Thyroid gland (tissue), 4 donors: ENCODE data around the gene ZMPSTE24. TPM values are rescaled to one million over a fixed set of nuclear protein-coding genes. Genes with fewer than 3 reads are reported as not detected.
"Not testable (repeated sequence)": the region's sequence is repeated elsewhere in the genome, so short reads cannot be mapped to it uniquely, and the experiment has no call there.

Experiments
- DNase-seq, 2 donors: peaks; one replicate each; pipeline ENCODE4 v3.0.0-alpha.2; 2019
- H3K27ac ChIP-seq, 3 donors: fragments of 200-600 bp; sonication (generic); 1 replicate in 2 of 3; 2 replicates in 1 of 3; pipeline ENCODE4 v1.5.1; 2016 to 2019; ENCODE audit warnings: mild to moderate bottlenecking in 1 of 3, moderate library complexity in 1 of 3
- H3K27me3 ChIP-seq: fragments of 200-600 bp; sonication (generic); one replicate; pipeline ENCODE4 v1.5.1; 2019
- H3K36me3 ChIP-seq, 2 donors: fragments of 200-600 bp; sonication (generic); one replicate each; pipeline ENCODE4 v1.5.1; 2016 to 2019
- H3K4me1 ChIP-seq, 2 donors: fragments of 200-600 bp; sonication (generic); one replicate each; pipeline ENCODE4 v1.5.1; 2017 to 2019
- H3K4me3 ChIP-seq, 3 donors: fragments of 200-600 bp; sonication (generic); replicated peaks in 1 of 3; 1 replicate in 2 of 3; 2 replicates in 1 of 3; pipeline ENCODE4 v1.5.1; 2016; ENCODE audit warnings: mild to moderate bottlenecking in 1 of 3
- H3K9me3 ChIP-seq: fragments of 200-600 bp; sonication (generic); one replicate; pipeline ENCODE4 v1.5.1; 2017
- CTCF ChIP-seq, 6 experiments: fragments of 200-600 bp in 3 of 6; fragments of 450-650 bp in 3 of 6; sonication (generic) in 3 of 6; IDR thresholded peaks; one replicate each; pipeline ENCODE4 v1.5.1; 2016 to 2019; ENCODE audit warnings: antibody characterized with exemption in 6 of 6, mild to moderate bottlenecking in 2 of 6, inconsistent platforms in 1 of 6, moderate library complexity in 1 of 6
- POLR2A ChIP-seq, 2 donors: fragments of 450-650 bp; IDR thresholded peaks; one replicate each; pipeline ENCODE4 v1.6.1; 2017; ENCODE audit warnings: antibody characterized with exemption in 2 of 2, mild to moderate bottlenecking in 2 of 2, moderate library complexity in 1 of 2
- WGBS, 2 donors: methylation state at CpG; one replicate each; pipeline ENCODE4 v1.1.5; 2017; 5-methylcytosine and 5-hydroxymethylcytosine counted together
- intact Hi-C: fragments of 100-400 bp; cut with DNase I; formaldehyde crosslinking; loops from one replicate; pipeline ENCODE4 v1.15.1; 2023
- total RNA-seq, 4 donors: library from RNA; depleted of rRNA; stranded (reverse); fragments of >200 nt; gene quantifications; one replicate each; pipeline ENCODE4 v1.2.3, GENCODE V29; 2016

ZMPSTE24 gene
- 10 to 100 TPM; 45.1 to 61.7 (median 56.7) TPM for total RNA-seq

DNA sequence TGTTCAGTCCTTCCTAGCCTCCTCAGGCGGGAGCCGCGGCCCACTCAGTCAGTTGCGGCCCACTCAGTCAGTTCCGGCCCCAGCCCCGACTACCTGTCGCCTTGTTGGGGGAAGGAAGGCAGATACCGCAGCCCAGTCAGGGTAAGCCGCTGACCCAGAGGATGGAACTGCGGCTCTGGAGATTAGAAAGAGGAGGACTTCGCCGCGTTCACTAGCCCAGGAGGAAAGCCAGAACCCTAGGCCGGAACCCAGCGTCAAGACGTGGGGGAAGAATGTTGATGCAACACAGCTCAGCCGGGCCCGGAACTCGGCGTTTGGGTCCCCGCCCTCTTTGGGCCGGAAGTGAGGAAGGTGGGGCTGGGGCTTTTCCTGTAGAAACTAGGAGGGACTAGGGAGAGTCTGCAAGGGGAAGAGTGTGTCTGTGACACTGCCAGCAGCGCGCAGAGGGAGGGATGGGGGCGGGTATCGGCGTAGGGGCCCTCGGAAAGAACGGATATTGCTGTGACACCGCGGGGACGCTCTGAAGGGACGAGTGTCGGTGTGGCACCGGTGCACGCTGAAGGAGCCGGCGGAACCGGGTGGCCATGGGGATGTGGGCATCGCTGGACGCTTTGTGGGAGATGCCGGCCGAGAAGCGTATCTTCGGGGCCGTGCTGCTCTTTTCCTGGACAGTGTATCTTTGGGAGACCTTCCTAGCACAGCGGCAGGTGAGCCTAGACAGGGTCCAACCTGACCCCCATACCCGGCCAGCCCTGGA lies at the start of gene ZMPSTE24:
Gene ZMPSTE24, plus strand, starts transcription at position 549 of the 757 bp plus-strand sequence. Its CDS starts 36 bp downstream, at position 585.
- WGBS, 2 donors, result 1% methylated on average over 41 to 42 of the region's 48 CpGs

DNA sequence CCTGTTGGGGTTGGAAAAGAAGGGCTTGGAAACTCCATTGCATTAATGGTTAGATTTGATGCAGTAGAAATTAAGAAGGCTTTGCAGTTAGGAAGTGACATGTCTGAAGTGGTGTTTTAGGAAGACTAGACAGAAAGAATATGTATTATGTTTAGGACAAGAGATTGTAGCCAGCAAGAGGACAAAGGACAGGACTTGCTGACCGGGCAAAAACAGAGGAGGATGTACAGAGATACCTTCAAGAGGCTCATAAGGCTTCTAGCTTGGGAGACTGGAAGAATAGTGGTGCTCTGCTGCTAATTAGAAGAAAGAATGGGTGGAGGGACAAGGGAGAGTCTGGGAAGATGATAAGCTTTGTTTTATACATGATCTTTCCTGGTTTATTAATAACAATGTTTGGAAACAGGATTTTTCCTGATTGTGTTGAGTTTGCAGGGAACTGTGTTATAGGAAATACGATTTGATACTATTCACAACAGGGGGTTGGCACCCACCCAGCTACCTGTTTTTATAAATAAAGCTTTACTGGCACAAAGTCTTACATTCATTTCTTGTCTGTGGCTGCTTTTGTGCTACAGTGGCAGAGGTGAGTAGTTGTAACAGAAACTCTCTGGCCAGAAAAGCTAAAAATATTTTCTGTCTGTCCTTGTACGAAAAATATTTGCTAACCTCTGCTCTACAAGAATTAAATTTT lies 47.4 kb upstream of the ZMPSTE24 start:
- no peak overlapping the region for H3K4me3 ChIP-seq
- no peaks in the 10 kb centered on the region for H3K9me3 ChIP-seq
- H3K4me1 ChIP-seq, result no peaks in the 10 kb centered on the region
- no peak for DNase-seq
- H3K27ac ChIP-seq, result no peak overlapping the region
- TF ChIP-seq CTCF (IDR thresholded peaks at IDR 0.05) (no peak), POLR2A (IDR thresholded peaks at IDR 0.05) (no peak)
- intact Hi-C loops, result no loop called here
- peaks cover 2 to 7% of the 10 kb centered on the region in 2 donors for H3K36me3 ChIP-seq
- WGBS, 2 donors, result 87 to 90% methylated on average over 3 of the region's 3 CpGs
- H3K27me3 ChIP-seq, result no peaks in the 10 kb centered on the region

More for the DNA sequence above, at the start of gene ZMPSTE24:
- Histone ChIP-seq H3K9me3 (no peaks in the 10 kb centered on the region), H3K27me3 (no peaks in the 10 kb centered on the region), H3K4me3 (peak within 1 kb of the TSS; percentile 59 to 90 (median 66)), H3K27ac (peak within 1 kb of the TSS; percentile 92 to 94 (median 92)), H3K4me1 (peaks cover 7 to 21% of the 10 kb centered on the region in 2 donors), H3K36me3 (peaks cover 9 to 19% of the 10 kb centered on the region in 2 donors)
- peak; percentile 96 for DNase-seq
- TF ChIP-seq CTCF (IDR thresholded peaks at IDR 0.05) (peak in 1 of 6 experiments; percentile 16), POLR2A (IDR thresholded peaks at IDR 0.05) (peak in 1 of 2 donors; percentile 62)
- intact Hi-C loops, result no loop called here

GRCh38 chr1:40218333-40218732 lies 39.7 kb upstream of the ZMPSTE24 start:
- no peaks in the 10 kb centered on the region for H3K9me3 ChIP-seq

DNA sequence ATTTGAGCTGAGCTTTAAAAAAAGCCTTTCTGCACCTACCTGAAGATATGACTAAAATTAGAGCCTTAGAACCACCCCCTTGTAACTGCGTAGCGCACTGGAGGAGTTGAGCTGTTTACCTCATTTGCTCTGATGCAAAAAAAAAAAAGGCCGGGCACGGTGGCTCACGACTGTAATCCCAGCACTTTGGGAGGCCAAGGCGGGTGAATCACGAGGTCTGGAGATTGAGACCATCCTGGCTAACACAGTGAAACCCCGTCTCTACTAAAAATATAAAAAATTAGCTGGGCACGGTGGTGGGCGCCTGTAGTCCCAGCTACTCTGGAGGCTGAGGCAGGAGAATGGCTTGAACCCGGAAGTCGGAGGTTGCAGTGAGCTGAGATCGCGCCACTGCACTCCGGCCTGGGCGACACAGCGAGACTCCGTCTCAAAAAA lies 36.5 kb upstream of the ZMPSTE24 start:
- H3K27me3 ChIP-seq, H3K36me3 ChIP-seq, DNase-seq, H3K4me3 ChIP-seq, H3K9me3 ChIP-seq, H3K27ac ChIP-seq, intact Hi-C loops, H3K4me1 ChIP-seq: not testable (repeated sequence)
- WGBS, 2 donors, result 95 to 96% methylated on average over 18 of the region's 18 CpGs

More at GRCh38 chr1:40218333-40218732, 39.7 kb upstream of the ZMPSTE24 start:
- Histone ChIP-seq H3K4me3 (no peak overlapping the region), H3K36me3 (no peaks in the 10 kb centered on the region), H3K27me3 (no peaks in the 10 kb centered on the region), H3K4me1 (no peaks in the 10 kb centered on the region), H3K27ac (no peak overlapping the region)
- WGBS, 2 donors, result 96 to 99% methylated on average over 5 of the region's 5 CpGs
- TF ChIP-seq POLR2A (IDR thresholded peaks at IDR 0.05) (no peak), CTCF (IDR thresholded peaks at IDR 0.05) (no peak)
- no peak for DNase-seq
- intact Hi-C loops, result no loop called here

- Histone ChIP-seq H3K9me3 (no peaks in the 10 kb centered on the region), H3K4me1 (no peaks in the 10 kb centered on the region), H3K4me3 (no peak overlapping the region), H3K36me3 (no peaks in the 10 kb centered on the region), H3K27ac (no peak overlapping the region), H3K27me3 (no peaks in the 10 kb centered on the region)
- TF ChIP-seq POLR2A (IDR thresholded peaks at IDR 0.05) (no peak), CTCF (IDR thresholded peaks at IDR 0.05) (no peak)
- intact Hi-C loops, result no loop called here
- 84 to 87% methylated on average over 3 of the region's 3 CpGs for WGBS, 2 donors
- no peak for DNase-seq
Measured at GRCh38 chr1:40221977-40222772, 35.9 kb upstream of the ZMPSTE24 start.
